HG03103 (cell line): Measurements from ENCODE around the gene HLA-DQA1.
A peak's percentile ranks its signal among the peaks of the same experiment; 100 is the strongest.
"Not testable (repeated sequence)": the region's sequence is repeated elsewhere in the genome, so short reads cannot be mapped to it uniquely, and the experiment has no call there.

Experiments
- ATAC-seq: cut with Tn5 transposase; IDR thresholded peaks from one replicate; pipeline ENCODE4 v1.9.1; 2021; ENCODE audit warnings: low read depth; ENCODE audit not compliant: unreplicated experiment

HLA-DQA1 gene

GRCh38 chr6:32637219-32637880 lies at the start of gene HLA-DQA1:
Gene HLA-DQA1 (plus strand): TSS chr6:32637406. CDS start chr6:32637459, 53 bp downstream.
- ATAC-seq, result peak; percentile 56

- ATAC-seq, result no peak
Measured at GRCh38 chr6:32588156-32588555, 49.0 kb upstream of the HLA-DQA1 start.

- peak; percentile 75 for ATAC-seq
Measured at GRCh38 chr6:32589596-32590449, 47.4 kb upstream of the HLA-DQA1 start, which contains the start of gene HLA-DRB1. Gene HLA-DRB1 (minus strand): TSS chr6:32589848. CDS start chr6:32589742, 106 bp downstream.

GRCh38 chr6:32590713-32591112 lies 46.5 kb upstream of the HLA-DQA1 start:
- ATAC-seq, result not testable (repeated sequence)

GRCh38 chr6:32597024-32597423 lies 40.2 kb upstream of the HLA-DQA1 start:
- ATAC-seq, result no peak

GRCh38 chr6:32602383-32602782 lies 34.8 kb upstream of the HLA-DQA1 start:
- ATAC-seq, result no peak

GRCh38 chr6:32603222-32603621 lies 34.0 kb upstream of the HLA-DQA1 start:
- no peak for ATAC-seq

GRCh38 chr6:32603888-32604287 lies 33.3 kb upstream of the HLA-DQA1 start:
- no peak for ATAC-seq

GRCh38 chr6:32604434-32604877 lies 32.8 kb upstream of the HLA-DQA1 start:
- no peak for ATAC-seq

GRCh38 chr6:32607263-32607987 lies 29.8 kb upstream of the HLA-DQA1 start:
- no peak for ATAC-seq

- ATAC-seq, result no peak
Measured at GRCh38 chr6:32607988-32608298, 29.3 kb upstream of the HLA-DQA1 start.

- no peak for ATAC-seq
Measured at GRCh38 chr6:32608362-32608761, 28.8 kb upstream of the HLA-DQA1 start.

GRCh38 chr6:32609391-32609730 lies 27.8 kb upstream of the HLA-DQA1 start:
- ATAC-seq, result no peak

GRCh38 chr6:32609731-32610640 lies 27.2 kb upstream of the HLA-DQA1 start:
- peak; percentile 85 for ATAC-seq

GRCh38 chr6:32610682-32611296 lies 26.4 kb upstream of the HLA-DQA1 start:
- ATAC-seq, result no peak

GRCh38 chr6:32613475-32613874 lies 23.7 kb upstream of the HLA-DQA1 start:
- ATAC-seq, result no peak

- no peak for ATAC-seq
Measured at GRCh38 chr6:32614366-32615081, 22.7 kb upstream of the HLA-DQA1 start.

- no peak for ATAC-seq
Measured at GRCh38 chr6:32615885-32616532, 21.2 kb upstream of the HLA-DQA1 start.

GRCh38 chr6:32617751-32618150 lies 19.5 kb upstream of the HLA-DQA1 start:
- ATAC-seq, result no peak
